ENCODE results near the gene CD44. TPM values are rescaled to one million over a fixed set of nuclear protein-coding genes. Genes with fewer than 3 reads are reported as not detected.
A peak's percentile ranks its signal among the peaks of the same experiment; 100 is the strongest.

The CD44 gene
- total and polyA plus RNA-seq, 2 experiments from 2014 or later: 8.5 to 41.3 TPM

DNA sequence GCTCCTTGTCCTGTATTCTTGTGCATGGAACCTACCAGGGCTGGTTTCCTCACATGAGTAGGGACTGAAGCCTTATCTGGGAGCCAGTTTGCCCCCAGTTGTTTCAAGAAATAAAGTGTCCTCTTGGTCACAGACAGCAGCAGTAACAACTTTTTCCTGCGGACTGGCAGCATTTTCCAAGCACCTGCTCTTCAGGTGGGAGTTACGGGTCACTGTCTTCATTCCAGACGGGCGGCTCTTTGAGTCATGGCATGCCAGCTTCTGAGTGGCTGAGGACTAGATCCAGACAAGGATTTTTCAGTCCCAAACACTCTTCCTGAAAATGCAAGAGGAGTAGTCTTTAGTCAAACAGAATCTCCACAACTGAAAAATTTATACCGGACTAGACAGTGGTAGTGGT, 2.7 kb upstream of the CD44 start:
- Histone ChIP-seq H3K4me1 (ENCODE audit: low read depth) (peaks cover 3% of the 10 kb centered on the region), H3K9me3 (ENCODE audit: low read depth) (no peaks in the 10 kb centered on the region), H3K27me3 (peaks cover 31% of the 10 kb centered on the region), H3K36me3 (no peaks in the 10 kb centered on the region), H3K4me3 (no peak overlapping the region), H3K27ac (no peak overlapping the region)
- no peak for DNase-seq (ENCODE audit: low read depth in 1 of 2, low spot score in 1 of 2)
- TF ChIP-seq, protein P1, sequence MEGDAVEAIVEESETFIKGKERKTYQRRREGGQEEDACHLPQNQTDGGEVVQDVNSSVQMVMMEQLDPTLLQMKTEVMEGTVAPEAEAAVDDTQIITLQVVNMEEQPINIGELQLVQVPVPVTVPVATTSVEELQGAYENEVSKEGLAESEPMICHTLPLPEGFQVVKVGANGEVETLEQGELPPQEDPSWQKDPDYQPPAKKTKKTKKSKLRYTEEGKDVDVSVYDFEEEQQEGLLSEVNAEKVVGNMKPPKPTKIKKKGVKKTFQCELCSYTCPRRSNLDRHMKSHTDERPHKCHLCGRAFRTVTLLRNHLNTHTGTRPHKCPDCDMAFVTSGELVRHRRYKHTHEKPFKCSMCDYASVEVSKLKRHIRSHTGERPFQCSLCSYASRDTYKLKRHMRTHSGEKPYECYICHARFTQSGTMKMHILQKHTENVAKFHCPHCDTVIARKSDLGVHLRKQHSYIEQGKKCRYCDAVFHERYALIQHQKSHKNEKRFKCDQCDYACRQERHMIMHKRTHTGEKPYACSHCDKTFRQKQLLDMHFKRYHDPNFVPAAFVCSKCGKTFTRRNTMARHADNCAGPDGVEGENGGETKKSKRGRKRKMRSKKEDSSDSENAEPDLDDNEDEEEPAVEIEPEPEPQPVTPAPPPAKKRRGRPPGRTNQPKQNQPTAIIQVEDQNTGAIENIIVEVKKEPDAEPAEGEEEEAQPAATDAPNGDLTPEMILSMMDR (IDR thresholded peaks at IDR 0.05; ENCODE audit: low read depth, low read length): no peak

DNA sequence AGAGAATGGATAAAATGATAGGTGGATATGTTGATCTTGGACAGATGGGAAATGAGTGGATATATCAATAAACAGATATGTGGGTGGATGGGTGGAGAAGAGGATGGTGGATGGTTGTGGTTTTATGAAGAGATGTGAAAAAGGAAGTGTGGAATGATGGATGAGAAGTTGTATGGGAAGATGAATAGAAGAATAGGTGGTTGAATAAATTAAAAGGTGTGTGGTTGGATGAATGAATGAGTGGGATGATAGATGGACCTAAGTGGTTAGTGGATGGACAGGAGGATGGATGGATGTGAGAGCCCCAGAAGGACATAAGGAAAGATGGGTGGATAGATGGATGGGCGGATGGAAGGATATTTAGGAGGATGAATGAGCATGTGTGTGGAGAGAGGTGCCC, 913 bp upstream of the CD44 start:
- DNase-seq (ENCODE audit: low read depth in 1 of 2, low spot score in 1 of 2): no peak

DNA sequence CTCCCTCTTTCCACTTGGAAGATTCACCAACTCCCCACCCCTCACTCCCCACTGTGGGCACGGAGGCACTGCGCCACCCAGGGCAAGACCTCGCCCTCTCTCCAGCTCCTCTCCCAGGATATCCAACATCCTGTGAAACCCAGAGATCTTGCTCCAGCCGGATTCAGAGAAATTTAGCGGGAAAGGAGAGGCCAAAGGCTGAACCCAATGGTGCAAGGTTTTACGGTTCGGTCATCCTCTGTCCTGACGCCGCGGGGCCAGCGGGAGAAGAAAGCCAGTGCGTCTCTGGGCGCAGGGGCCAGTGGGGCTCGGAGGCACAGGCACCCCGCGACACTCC, 397 bp upstream of the CD44 start:
- peak in 1 of 2 donors; percentile 16 for DNase-seq (ENCODE audit: low read depth in 1 of 2, low spot score in 1 of 2)
- H3K36me3 ChIP-seq: no peaks in the 10 kb centered on the region
- peaks cover 3% of the 10 kb centered on the region for H3K4me1 ChIP-seq (ENCODE audit: low read depth)
- peaks cover 31% of the 10 kb centered on the region for H3K27me3 ChIP-seq
- TF ChIP-seq, protein P1 (IDR thresholded peaks at IDR 0.05; ENCODE audit: low read depth, low read length): no peak
- no peak overlapping the region for H3K27ac ChIP-seq
- H3K4me3 ChIP-seq: peak overlapping the region; percentile 54
- no peaks in the 10 kb centered on the region for H3K9me3 ChIP-seq (ENCODE audit: low read depth)

More for the DNA sequence above, 913 bp upstream of the CD44 start:
- H3K36me3 ChIP-seq: no peaks in the 10 kb centered on the region
- no peak overlapping the region for H3K27ac ChIP-seq
- H3K4me1 ChIP-seq (ENCODE audit: low read depth): peaks cover 3% of the 10 kb centered on the region
- TF ChIP-seq, protein P1 (IDR thresholded peaks at IDR 0.05; ENCODE audit: low read depth, low read length): no peak
- H3K4me3 ChIP-seq: no peak overlapping the region
- H3K9me3 ChIP-seq (ENCODE audit: low read depth): no peaks in the 10 kb centered on the region
- H3K27me3 ChIP-seq: peaks cover 31% of the 10 kb centered on the region

DNA sequence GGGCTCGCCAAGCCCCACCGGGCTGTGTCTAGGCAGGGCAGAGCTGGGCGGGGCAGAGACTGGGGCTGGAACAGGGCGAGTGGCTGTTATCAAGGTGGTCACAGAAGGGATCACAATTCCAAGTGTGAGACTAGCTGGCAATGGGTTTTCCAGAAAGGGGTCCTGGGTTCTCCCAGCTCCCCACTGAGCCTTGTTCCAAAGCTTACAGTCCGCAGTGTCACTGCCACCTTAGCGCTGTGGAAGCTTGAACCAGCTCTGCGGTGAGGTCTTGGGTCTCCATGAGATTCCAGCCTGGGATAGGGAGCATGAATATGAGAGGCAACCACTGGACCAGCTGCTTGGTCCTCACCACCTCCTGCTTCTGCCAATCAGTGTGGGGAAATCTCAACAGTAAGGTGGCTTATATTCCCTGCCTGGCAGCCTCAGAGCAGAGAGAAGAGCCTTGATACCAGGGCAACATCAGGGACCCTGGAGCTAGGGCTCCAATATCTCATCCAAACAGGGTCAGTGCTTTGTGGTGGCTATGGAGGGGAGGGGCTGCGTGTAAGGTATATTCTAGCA, 831 bp downstream of the CD44 start:
- TF ChIP-seq, protein P1 (IDR thresholded peaks at IDR 0.05; ENCODE audit: low read depth, low read length): no peak
- DNase-seq (ENCODE audit: low read depth in 1 of 2, low spot score in 1 of 2): no peak
- H3K4me1 ChIP-seq (ENCODE audit: low read depth): peaks cover 3% of the 10 kb centered on the region
- H3K27me3 ChIP-seq: peaks cover 31% of the 10 kb centered on the region
- no peak overlapping the region for H3K27ac ChIP-seq
- H3K9me3 ChIP-seq (ENCODE audit: low read depth): no peaks in the 10 kb centered on the region
- no peaks in the 10 kb centered on the region for H3K36me3 ChIP-seq
- peak overlapping the region; percentile 54 for H3K4me3 ChIP-seq

DNA sequence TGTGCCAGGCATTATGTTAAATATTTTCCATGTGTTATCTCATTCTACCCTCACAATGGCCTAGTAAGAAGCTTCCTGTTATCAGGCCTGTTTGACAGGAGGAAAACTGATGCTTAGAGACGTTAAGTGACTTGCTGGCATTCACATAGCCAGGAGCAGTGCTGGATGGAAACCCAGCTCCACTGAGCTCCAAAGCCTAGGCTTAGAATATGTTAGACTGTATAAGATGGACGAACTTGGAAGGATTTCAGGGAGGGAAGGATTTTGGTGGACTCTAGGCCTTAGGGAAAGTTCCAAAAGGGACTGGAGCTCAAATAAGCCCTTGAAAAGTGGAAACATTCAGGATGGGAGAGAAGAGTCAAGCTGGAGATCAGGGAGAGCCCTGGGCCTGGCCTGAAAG, 2.1 kb downstream of the CD44 start:
- peaks cover 3% of the 10 kb centered on the region for H3K4me1 ChIP-seq (ENCODE audit: low read depth)
- no peaks in the 10 kb centered on the region for H3K9me3 ChIP-seq (ENCODE audit: low read depth)
- peaks cover 31% of the 10 kb centered on the region for H3K27me3 ChIP-seq
- H3K27ac ChIP-seq: no peak overlapping the region
- no peak overlapping the region for H3K4me3 ChIP-seq
- TF ChIP-seq, protein P1 (IDR thresholded peaks at IDR 0.05; ENCODE audit: low read depth, low read length): no peak
- no peaks in the 10 kb centered on the region for H3K36me3 ChIP-seq
- peak in 1 of 2 donors; percentile 25 for DNase-seq (ENCODE audit: low read depth in 1 of 2, low spot score in 1 of 2)

All from cardiac muscle cell (in vitro differentiated cells and primary cell).